ENCODE results near the gene BBS9.

BBS9 gene

DNA sequence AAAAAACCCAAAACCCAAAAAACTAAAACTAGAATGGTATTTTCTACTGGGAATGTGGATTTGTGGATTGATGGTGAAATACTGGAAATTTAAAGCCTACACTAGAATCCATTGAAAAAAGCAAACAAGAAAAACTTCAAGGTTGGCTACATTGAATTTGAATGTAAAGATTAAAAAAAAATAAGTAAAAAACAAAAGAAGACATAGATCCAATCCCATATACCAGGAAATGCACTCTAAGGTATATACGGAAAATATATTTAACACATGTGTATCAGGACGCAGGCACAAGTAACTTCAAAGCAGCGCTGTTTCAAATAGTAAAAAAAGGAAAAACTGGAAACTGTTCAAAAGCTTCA, 754 bp upstream of the BBS9 start:
- no peak for DNase-seq

DNA sequence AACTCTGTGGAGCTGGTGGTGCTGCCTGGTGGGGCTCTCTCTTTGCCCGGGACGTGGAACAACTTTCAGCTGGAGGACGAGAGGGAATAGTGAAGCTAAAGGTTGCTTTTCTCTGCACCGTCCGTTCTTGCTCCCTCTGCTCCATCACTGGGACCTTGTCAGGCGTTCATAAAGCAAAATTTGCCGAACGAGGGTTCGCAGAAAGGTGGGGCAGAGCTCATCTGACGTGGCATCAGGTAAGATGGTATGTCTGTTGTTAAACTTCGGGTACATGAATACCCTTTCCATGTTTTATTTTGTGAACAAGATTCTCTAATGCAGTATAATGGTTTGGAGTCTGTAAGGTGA, 416 bp downstream of the BBS9 start:
- DNase-seq, result no peak

DNA sequence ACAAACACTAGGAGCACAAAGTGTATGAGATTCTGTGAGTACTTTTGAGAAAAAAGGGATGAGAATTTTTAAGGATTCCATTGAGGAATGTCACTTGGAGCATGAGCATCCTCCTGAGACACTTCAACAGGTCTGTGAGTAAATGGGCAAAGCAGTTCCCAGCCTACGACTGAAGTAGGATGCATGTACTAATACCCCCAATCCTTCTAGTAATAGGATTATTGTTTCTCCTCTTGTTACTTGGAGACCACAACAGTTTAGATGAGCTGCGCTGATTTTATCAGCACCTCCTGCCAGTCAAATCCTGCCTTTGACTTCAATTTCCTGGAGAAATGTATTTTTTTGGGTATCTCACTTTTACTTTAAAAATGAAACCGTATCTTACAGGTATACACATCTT, 820 bp downstream of the BBS9 start:
- no peak for DNase-seq

DNA sequence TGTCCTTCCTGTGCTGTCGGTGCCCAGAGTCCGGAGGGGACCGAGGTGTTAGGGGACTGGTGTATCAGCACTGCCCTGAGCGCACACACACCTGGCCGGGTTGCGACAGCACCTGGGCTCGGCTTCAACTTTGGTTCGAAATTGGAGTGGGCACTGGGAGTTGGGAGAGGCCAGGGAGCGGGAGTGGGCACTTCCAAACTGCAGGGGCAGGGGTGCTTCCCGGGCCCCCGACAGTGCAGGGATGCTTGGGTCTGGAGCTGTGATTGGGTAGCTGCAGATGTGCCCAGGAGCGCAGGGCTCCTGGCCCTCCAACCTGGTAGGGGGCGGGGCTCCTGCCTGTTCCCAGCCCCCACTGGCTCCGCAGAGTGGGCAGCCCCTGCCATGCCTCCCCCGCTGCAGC, 7.7 kb downstream of the BBS9 start:
- DNase-seq, result no peak

DNA sequence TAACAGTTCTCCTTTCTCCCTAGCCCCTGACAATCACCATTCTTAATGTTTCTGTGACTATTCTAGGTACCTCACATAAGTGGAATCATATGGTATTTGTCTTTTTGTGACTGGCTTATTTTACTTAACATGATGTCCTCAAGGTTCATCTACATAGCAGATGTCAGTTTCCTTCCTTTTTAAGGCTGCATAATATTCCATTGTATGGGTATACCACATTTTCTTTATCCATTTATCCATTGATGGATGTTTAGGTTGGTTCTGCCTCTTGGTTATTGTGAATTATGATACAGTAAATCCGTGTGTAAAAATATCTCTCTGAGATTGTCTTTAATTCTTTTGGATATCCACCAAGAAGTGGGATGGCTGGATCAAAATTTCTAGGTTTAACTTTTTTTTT, 13.2 kb downstream of the BBS9 start:
- DNase-seq, result no peak

DNA sequence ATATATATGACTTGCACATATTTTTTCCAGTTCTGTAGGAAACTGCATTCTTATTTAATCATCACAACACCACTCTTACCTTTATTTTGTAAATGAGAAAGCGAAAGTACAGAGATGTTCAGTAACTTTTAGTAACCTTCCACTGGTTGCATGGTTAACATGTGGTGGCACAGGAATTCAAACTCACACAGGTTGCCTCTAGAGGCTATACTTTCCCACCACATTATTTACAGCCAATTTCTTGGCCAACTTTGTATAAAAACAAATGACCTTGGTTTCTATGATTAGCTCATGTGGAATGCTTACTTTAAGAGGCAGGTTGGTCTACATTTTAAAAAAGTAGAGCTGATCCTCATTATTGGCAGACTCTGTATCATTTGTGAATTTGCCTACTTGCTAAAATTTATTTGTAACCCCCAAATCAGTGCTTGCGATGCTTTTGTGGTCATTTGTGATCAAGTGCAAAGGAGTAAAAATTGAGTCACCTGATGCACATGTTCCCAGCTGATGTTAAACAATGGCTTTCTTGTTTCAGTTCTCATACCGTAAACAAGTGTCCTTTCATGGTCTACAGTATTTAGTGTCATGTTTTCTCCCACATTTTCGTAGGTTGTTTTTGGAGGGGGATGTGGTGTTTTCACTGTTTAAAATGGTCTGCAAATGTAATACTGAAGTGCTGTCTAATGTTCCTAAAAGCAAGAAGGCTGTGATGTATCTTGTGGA, 14.8 kb downstream of the BBS9 start:
- DNase-seq, result no peak

DNA sequence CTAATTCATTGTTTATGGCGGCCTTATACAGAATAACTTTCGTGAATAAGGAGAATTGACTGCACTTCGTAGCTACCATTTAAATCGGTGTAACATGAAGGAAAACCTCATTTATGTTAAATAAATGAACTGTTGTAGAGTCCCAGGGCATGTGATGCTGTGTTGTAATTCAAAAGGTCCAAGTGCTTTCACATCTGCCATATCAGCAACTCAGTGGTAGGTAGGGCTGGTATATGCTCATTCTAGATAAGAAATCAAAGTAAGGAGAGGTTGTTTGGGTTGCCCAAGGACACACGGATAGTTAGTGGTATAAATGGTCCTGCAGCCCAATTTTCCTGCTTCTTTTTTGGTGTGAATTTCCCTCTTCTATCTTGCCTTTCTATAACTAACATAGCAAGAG, 15.8 kb downstream of the BBS9 start:
- no peak for DNase-seq

DNA sequence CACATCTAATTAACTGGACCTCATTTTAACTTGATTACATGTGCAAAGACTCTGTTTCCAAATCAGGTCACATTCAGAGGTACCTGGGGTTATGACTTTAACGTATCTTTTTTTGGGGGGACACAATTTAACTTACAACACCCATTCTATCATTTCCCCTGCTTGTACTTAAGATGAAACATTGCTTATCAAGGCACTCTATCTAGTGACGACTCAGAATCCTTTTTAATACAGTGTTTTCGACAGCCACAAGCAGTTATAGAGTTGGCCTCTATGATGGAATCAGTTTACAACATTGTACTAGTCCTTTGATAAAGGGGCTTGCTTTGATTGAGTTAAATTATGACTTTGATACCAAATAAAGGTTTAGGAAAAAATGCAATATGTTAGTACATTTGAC, 22.7 kb downstream of the BBS9 start:
- no peak for DNase-seq

DNA sequence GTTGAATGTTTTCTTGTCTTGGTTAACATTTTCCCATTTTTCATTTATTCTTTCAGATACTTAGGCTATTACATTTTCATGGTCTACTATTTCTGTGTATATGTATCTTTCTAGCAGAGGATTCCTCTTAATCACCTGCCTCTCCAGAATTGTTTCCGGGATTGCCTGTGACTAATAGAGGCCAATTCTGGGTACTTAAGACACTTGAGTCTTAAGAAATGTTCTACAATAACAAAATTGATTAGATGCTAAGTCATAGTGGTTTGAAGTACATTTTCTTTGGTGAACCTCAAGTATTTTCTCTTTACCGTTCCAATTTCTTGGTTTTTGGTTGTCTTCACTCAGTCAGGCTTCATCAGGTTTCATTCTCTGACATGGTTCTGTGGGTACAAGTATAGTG, 26.4 kb downstream of the BBS9 start:
- DNase-seq, result peak; percentile 56

DNA sequence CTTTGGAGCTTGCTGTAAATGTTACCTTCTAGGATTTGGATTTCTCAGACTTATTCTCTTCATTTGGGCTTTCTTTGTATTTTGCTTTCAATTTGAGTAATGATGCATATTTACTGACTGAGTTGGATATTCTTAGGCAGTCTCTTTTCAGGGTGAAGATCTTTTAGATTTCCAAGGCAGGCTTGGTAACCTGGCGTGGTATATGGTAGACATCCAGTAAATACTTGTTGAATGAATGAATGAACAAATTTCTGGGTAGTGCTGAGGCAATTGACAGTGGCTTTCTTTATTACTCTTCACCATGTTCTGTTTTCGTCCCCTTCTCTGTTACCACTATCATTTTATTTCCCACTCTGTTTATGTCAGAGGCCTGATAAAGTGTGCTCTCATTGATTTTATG, 27.1 kb downstream of the BBS9 start:
- DNase-seq, result no peak

DNA sequence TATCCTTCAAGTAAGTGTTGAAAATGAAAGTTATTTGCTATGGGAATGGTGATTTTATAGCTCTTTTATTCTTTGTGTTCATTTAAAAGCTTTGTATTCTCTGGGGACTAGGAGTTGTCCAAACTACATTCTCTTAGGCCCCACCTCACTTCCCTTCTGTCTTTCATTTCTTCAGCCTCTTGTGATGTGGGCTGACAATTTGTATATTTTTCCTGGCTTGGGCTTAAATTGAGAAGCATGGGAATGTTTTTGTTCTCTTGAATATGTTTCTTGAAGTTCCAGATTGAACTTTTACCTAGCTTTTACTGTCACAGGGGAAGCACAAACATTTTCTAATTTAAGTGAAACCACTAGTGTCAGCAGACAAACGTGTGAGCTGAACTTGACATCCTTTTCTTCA, 27.9 kb downstream of the BBS9 start:
- peak; percentile 56 for DNase-seq

DNA sequence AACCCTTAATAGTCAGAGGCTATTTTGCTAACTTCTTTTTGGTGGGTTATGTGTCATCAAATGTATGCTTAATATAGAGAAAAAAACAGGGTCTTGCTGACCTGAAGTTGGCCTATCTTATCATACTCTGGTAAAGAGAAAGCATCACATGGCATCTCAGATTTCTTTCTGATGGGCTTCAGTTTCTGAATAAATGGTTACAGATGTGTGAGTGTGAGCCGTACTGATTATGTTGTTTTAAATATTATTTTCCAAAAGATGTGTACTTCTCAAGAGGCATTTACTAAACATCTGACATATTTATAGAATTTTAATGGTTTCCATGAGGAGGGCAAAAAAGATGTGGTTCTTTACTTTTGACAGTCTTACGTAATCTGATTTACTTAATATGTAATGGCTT, 28.4 kb downstream of the BBS9 start:
- peak; percentile 4 for DNase-seq

DNA sequence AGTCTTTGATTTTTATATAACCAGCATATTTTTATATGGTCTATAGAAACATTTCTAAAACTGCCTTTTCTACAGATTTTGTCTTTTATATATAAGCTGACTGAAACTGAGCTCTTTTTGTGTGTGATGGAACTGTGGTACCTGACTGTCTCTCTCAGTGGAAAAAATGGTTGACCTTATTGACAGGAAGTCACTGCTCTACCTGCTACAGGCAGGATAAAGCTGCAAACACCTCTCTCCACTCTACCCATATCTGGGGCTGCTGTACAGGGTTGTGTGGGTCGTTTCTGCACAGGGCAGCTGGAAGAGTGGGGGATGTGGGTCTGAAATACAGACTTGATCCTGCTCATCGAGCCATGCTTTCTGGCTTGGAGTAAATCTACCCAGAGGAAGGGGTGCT, 48.5 kb downstream of the BBS9 start:
- DNase-seq, result no peak

DNA sequence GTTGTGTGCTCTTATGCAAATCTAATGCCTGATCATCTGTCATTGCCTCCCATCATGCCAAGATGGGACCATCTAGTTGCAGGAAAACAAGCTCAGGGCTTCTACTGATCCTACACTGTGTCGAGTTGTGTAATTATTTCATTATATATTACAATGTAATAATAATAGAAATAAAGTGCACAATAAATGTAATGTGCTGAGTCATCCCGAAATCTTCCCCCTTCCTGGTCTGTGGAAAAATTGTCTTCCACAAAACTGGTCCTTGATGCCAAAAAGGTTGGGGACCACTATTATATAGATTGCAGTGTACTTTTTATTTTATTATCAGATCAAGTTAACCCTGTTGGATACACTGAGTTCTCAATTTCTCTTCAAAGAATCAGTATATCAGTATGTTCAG, 50.2 kb downstream of the BBS9 start:
- DNase-seq, result no peak

DNA sequence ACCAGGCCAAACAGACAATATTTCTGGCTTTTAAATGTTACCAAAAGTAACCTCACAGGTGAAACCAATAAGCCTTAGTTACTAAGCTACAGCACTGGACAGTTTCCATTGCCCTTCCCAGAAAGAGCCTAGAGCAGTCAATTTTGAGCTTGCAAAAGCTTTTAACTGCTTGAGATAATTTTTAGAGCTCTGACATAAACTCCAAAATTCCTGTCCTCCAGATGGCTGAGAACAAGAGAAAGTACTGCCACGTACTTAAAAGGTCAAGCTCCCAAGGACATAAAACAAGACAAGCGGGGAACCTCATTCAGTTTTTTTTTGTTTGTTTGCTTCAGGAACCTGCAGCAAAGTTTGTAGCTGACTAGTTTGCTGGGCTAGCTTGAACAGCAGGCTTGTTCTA, 54.1 kb downstream of the BBS9 start:
- no peak for DNase-seq

DNA sequence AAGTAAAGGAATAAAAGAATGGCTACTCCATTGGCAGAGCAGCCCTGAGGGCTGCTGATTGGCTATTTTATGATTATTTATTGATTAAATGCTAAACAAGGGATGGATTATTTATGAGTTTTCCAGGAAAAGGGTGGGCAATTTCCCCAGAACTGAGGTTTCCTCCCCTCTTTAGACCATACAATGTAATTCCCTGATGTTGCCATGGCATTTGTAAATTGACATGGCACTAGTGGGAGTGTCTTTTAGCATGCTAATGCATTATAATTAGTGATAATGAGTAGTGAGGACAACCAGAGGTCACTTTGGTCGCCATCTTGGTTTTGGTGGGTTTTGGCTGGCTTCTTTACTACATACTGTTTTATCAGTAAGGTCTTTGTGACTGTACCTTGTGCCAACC, 55.5 kb downstream of the BBS9 start:
- no peak for DNase-seq

DNA sequence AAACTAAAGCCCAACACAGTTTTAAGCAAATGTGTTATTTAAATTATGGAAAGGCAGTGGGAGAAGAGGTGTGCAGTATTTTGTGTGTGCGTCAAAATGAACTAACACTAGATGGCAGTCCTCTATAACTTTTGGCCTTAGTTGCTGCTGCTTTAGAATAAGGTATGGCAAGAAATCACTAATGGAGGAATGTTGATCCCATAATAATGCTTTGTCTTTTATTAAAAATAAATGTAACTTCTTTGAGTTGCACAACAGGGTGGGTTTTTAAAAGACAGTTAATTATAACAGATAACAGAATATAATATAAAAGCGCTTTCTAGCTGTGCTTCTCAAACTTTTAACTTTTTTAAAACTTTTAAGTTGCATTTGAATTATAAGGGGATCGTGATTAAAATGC, 56.4 kb downstream of the BBS9 start:
- peak; percentile 61 for DNase-seq

DNA sequence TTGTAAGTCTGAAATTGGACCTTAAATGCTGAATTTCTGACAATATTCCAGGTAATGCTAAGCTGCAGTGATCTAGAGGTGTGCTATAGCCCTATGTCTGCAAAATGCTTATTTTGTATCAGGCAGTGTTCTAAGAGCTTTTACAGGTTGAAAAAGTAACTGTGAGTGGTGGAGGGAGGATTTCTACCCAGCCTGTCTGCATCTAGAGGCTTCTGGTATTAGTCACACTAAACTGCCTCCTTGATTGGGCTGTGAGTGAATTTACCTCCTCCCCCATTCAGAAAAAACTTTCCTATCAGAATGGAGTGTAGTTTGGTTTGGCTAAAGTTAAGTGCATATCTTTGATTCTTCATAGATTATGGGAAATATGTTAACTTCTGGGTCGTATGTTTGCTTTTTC, 56.8 kb downstream of the BBS9 start:
- DNase-seq, result peak; percentile 50

DNA sequence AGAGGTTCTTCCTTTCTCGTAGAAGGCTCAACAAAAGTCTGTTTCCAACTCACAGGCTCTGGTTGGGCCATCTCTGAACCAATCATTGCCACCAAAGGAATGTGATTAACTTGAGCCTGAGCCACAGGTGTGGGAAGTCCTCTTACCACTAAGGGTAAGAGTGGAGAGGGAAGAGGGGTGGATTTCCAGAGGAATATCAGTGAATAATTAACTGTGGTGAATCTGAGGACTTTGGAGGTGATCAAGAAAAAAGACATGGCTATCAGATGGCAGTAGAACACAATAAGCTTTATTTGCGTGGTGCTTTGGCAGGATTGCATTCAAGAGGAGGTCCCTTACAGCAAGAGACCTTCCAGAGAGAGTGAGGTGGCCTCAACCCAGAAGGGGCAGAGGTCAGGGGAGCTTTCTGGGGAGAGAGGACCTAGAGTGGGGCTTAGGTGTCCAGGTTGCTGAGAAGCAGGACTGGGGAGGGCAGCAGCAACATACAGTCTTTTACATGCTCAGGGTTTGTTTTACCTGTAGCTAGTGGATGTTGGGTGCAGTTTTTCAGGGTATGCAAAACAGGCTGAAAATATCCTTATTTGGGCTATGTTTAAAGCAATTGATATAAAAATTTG, 61.4 kb downstream of the BBS9 start:
- no peak for DNase-seq

DNA sequence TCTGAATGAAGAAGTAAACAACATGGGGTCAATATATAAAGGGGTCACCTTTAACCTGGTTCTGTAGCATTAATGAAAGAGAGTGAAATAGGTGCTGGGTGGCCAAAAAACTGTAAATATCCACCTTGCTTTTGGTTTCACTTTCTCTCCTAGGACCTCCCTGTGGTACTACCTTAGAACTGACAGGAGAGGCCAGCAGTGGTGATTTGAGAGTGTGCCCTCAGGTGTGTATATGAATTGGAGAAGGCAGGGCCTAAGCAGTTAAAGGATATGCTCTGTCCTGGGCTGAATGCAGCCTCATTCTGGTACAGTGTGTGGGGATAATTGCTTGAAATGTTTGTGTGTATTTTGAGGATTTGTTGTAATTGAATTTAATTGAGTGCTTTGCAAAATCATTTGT, 62.0 kb downstream of the BBS9 start:
- DNase-seq, result no peak

DNA sequence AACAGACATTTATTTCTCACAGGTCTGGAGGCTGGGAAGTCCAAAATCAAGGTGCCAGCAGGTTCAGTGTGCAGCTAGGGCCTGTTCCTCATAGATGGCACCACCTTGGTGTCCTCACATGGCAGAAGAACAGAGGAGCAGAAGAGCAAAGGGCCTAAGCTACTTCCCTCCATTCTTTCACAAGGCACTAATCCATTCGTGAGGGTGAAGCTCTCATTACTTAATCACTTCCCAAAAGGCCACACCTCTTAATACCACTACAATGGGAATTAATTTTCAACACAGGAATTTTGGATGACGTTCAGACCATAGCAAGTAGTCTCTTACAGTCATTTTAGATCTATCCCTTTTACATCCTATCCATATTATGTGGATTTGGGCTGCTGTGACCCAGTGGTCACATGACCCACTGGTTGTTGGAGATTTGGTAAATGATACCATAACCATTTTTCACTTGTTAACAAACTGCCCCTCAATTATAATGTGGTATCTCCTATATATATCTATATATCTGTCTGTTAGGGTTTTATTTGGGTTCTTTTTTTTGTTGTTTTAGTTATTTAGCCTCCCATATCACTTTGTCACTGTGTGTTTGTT, 63.4 kb downstream of the BBS9 start:
- DNase-seq, result no peak

DNA sequence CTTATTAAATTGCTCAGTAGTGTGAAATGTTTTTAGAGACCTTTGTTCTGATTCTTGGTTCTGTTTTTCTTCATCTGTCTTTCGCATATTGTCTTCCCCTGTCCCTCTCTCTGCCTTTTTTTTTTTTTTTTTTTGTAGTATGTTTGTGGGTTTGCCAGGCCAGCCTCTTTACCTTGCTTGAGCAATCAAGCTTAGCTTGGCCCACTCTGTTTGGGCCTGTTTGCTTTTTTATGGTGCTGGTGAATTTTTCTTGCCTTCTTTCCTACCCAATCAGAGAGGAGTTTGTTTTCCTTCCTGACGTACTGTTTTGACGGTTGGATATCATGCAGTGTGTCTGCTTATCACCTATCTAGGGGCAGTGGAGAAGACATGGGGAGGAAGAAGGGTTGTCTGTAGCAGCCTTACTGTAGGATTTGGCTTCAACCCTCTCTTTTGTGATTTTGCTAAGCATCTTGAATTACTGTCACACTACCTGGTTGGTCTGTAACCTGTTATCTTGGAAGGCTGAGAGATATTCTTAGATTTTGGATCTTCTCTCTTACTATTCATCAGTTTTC, 64.0 kb downstream of the BBS9 start:
- no peak for DNase-seq

DNA sequence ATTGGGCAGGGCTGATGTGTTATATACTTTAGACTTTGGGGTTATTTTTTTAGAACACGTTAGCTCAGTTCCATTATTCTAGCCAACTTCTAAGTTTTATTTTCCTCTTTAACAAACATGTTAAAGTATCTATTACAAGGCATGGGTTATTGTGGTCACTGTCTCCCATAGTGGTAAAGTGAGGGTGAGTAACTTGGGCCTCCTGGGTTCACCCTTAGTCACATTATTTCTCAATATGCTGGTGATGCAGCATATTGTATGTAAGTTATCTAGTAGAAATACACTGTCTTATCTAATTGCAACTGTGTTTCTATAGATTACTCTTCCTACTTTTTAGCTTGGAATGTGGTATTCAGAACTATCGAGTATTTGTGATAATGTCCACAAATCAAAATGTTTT, 65.9 kb downstream of the BBS9 start:
- DNase-seq, result peak; percentile 82

DNA sequence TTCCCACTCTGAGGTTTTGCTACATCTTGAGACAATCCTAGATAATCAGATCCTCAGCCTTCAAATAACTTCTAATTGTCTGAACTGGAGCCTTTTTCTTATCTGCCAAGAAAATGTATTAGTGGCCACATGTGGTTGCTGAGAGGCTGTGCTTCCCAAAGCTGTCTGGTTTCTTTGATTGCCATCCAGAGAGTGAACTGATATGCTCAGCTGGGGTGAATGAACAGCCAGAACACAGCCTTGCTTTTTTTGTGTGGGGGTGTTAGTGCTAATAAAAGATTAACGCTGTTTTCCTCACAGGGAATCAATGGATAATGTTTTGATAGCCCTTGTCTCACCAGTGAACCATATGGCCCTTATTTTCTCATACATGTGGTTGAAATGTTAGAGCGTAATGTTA, 66.9 kb downstream of the BBS9 start:
- DNase-seq, result peak; percentile 25
